Upper lobe of right lung (tissue), 1 donor: Measurements from ENCODE around the gene TRIM47. TPM values are rescaled to one million over a fixed set of nuclear protein-coding genes. Genes with fewer than 3 reads are reported as not detected.

Experiments used
- ATAC-seq: fragments of 200-7000 bp; cut with Tn5 transposase; one replicate; pipeline ENCODE4 v1.9.1; 2020; ENCODE audit warnings: mild to moderate bottlenecking, moderate library complexity
- DNase-seq: peaks from one replicate; pipeline ENCODE4 v3.0.0-alpha.2; 2020
- H3K27ac ChIP-seq: fragments of 200-600 bp; one replicate; pipeline ENCODE4 v1.8.0; 2022
- H3K27me3 ChIP-seq: fragments of 200-600 bp; one replicate; pipeline ENCODE4 v1.8.0; 2022; ENCODE audit warnings: mild to moderate bottlenecking
- H3K36me3 ChIP-seq: fragments of 200-600 bp; one replicate; pipeline ENCODE4 v1.8.0; 2022
- H3K4me1 ChIP-seq: fragments of 200-600 bp; one replicate; pipeline ENCODE4 v1.8.0; 2022
- H3K4me3 ChIP-seq: fragments of 200-600 bp; one replicate; pipeline ENCODE4 v1.8.0; 2022; ENCODE audit warnings: mild to moderate bottlenecking
- H3K9me3 ChIP-seq: fragments of 200-600 bp; one replicate; pipeline ENCODE4 v1.8.0; 2022
- CTCF ChIP-seq: fragments of 200-600 bp; IDR thresholded peaks from one replicate; pipeline ENCODE4 v1.8.0; 2022; ENCODE audit warnings: antibody characterized with exemption
- intact Hi-C: fragments of 100-400 bp; cut with DNase I; formaldehyde crosslinking; loops from one replicate; pipeline ENCODE4 v1.11.0; 2022
- total RNA-seq: library from RNA; stranded (reverse); fragmentation: NEBNext Ultra II Directional; extraction: Animal tissue kit (Norgen Biotek cat#: 25700); gene quantifications from one replicate; pipeline ENCODE4 v1.2.1, GENCODE V29; 2021
- donor health status: DM: no; HTN: yes; CAD: no; lungs with severe emphysema.

Gene TRIM47
- total RNA-seq, 1 donor from 2014 or later: 31.0 TPM

GRCh38 chr17:75881678-75882454, 3.5 kb upstream of the TRIM47 start:
- H3K4me1 ChIP-seq: peaks cover 10% of the 10 kb centered on the region
- intact Hi-C loops: no loop called here
- ATAC-seq (no peak), DNase-seq (no peak)
- H3K27me3 ChIP-seq: no peaks in the 10 kb centered on the region
- no peaks in the 10 kb centered on the region for H3K36me3 ChIP-seq
- no peak overlapping the region for H3K27ac ChIP-seq
- no peak overlapping the region for H3K4me3 ChIP-seq
- no peaks in the 10 kb centered on the region for H3K9me3 ChIP-seq
- no peak for TF ChIP-seq CTCF

- peaks cover 26% of the 10 kb centered on the region for H3K4me1 ChIP-seq
- intact Hi-C loops: no loop called here
- no peaks in the 10 kb centered on the region for H3K9me3 ChIP-seq
- peaks cover 7% of the 10 kb centered on the region for H3K36me3 ChIP-seq
- no peak for TF ChIP-seq CTCF
- no peak for DNase-seq
- H3K27me3 ChIP-seq: no peaks in the 10 kb centered on the region
- H3K4me3 ChIP-seq: no peak overlapping the region
- no peak for ATAC-seq
- H3K27ac ChIP-seq: no peak overlapping the region
These were observed 1.9 kb upstream of the TRIM47 start for GRCh38 chr17:75880266-75880665.

GRCh38 chr17:75877752-75878173, 618 bp downstream of the TRIM47 start:
- Histone ChIP-seq H3K27ac (peak overlapping the region; percentile 91), H3K9me3 (no peaks in the 10 kb centered on the region), H3K36me3 (peaks cover 22% of the 10 kb centered on the region), H3K4me1 (peaks cover 44% of the 10 kb centered on the region), H3K4me3 (peak overlapping the region; percentile 70), H3K27me3 (no peaks in the 10 kb centered on the region)
- intact Hi-C loops: no loop called here
- peak; percentile 45 for TF ChIP-seq CTCF
- ATAC-seq: peak; percentile 76
- DNase-seq: peak; percentile 89

GRCh38 chr17:75876938-75877751, 1.2 kb downstream of the TRIM47 start:
- H3K27ac ChIP-seq: peak overlapping the region; percentile 91
- intact Hi-C loops: no loop called here

More at GRCh38 chr17:75876938-75877751, 1.2 kb downstream of the TRIM47 start:
- no peaks in the 10 kb centered on the region for H3K9me3 ChIP-seq
- H3K4me3 ChIP-seq: peak overlapping the region; percentile 70
- peaks cover 50% of the 10 kb centered on the region for H3K4me1 ChIP-seq
- no peaks in the 10 kb centered on the region for H3K27me3 ChIP-seq
- TF ChIP-seq CTCF: no peak
- DNase-seq: peak; percentile 91
- peak; percentile 61 for ATAC-seq
- H3K36me3 ChIP-seq: peaks cover 22% of the 10 kb centered on the region
